ENCODE measurements around the gene RAET1E.
"Not testable (repeated sequence)": the region's sequence is repeated elsewhere in the genome, so short reads cannot be mapped to it uniquely, and the experiment has no call there.

RAET1E gene

DNA sequence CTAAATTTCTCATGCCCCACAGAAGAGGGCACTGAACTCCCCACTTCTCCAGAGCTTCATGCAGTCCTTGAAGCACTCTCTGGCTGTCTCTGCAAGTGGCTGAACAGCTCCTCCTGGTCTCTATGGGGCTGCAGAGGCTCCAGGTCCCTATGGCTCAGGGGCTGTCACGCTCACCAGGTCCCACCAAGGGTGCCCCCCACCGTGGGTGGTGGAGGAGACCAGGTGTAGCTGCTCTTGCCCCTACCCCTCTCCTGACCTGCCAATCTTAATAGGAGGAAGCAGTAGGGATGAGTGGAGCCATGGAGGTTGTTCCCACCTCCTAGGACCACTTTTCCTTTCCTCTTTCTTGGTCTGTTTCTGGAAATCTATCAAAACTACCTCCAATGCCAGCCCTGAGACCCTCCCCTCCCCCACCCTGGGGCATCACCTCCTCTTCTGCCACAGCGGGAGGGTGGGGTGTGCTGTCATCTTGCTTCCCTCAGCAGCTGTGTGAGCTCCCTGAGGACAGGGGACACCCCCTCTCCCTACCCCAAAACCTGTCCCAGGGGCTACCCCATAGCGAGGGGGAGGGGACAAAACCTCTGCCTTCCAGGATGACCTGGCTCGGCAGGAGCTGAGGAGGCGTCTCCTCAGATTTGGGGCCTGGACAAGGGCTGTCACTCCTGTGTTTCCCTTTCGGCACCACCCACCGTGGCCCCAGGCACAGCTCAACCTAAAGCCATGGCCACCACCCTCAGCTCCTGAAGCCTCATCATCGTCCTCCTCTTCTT is 12.0 kb upstream of the RAET1E start:
- DNase-seq (ENCODE audit: low read depth), result no peak

DNA sequence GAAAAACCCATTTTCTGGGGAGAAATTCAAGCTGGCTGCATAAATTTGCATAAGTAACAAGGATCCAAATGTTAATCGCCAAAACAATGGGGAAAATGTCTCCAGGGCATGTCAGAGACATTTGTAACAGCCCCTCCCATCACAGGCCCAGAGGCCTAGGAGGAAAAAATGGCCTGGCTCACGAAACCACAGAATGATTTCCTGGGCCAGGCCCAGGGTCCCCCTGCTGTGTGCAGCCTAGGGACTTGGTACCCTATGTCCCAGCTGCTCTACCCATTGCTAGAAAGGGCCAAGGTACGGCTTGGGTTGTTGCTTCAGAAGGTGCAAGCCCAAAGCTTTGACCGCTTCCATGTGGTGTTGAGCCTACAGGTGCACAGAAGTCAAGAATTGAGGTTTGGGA is 10.6 kb upstream of the RAET1E start:
- DNase-seq (ENCODE audit: low read depth), result not testable (repeated sequence)

DNA sequence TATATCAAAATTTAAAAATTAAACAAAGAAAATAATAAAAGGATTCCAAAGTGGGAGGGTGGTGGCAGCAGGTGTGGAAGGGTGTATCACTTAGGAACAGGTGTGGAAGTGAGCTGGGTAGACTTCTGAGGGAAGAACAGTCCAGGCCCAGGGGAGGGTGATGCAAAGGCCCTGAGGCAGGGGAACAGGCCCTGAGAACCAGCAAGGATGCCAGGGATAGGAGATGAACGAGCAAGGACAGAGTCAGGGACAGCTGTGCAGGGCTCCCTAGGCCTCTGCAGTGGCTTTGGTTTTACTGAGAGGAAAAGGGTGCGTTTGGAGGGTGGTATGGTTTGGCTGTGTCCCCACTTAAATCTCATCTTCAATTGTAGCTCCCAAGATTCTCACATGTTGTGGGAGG is 9.4 kb upstream of the RAET1E start:
- no peak for DNase-seq (ENCODE audit: low read depth)

DNA sequence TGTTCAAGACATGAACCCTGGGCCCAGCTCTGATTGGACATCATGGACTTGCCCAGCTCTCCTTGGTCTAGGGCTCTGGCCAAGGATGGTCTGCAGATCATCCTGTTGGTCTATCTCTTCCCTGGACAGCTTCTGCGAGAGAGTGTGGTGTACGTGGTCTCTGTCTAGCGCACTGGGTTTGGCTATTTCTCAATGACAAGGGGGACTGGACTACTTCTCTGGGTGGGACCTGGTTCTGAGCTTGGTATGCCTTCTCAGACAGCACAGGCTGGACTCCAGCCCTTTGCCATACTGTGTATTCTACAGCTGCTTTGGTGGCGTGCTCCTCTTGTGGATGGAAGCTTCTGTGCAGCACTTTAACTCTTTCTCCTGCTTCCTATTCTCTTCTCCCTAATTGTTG is 8.5 kb upstream of the RAET1E start:
- no peak for DNase-seq (ENCODE audit: low read depth)

DNA sequence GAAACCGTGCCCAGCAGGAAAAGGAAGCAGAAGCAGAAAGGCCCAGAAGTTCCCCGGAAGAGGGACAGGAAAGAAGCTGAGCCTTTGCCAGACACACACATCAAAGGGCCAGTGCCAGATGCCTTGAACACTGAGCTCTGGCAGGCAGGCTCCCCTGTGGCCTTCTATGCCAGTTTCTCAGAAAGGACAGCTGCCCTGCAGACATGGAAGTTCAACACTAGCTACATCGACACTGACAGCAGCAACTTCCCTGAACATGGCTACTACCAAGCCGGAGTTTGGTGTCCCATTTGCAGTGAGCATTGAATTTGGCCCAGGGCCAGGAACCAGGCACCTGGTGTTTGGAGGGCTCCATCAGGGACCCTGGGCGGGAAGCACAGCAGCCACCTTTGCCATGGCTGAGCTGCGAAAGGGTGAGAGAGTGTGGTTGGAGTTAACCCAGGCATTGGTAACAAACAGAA is 8.0 kb upstream of the RAET1E start:
- DNase-seq (ENCODE audit: low read depth), result no peak

DNA sequence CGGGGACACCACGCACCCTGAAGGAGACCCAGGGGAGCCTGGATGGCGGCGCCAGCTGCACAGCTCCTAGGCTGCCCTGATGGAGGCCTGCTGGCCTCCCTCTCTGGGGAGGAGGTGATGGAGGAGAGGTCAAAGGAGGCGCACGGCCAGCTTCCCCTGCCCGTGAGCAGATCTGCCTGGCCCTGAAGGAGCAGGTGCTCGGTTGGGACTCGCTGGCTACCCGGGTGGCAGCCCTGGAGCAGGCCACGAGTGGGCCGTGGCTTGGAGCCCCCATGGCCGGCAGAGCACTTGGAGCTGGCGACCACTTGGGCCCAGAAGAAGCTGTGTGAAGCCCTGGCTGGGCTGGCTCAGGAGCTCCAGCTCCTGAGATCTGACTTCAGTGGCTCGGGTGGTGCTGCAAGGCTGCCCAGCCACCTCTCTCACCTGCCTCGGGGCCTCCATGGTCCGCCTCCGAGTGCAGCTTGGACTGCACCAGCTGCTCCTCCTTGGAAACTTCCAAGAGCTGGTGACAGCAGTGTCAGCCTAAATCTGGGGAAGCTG is 7.5 kb upstream of the RAET1E start:
- no peak for DNase-seq (ENCODE audit: low read depth)

DNA sequence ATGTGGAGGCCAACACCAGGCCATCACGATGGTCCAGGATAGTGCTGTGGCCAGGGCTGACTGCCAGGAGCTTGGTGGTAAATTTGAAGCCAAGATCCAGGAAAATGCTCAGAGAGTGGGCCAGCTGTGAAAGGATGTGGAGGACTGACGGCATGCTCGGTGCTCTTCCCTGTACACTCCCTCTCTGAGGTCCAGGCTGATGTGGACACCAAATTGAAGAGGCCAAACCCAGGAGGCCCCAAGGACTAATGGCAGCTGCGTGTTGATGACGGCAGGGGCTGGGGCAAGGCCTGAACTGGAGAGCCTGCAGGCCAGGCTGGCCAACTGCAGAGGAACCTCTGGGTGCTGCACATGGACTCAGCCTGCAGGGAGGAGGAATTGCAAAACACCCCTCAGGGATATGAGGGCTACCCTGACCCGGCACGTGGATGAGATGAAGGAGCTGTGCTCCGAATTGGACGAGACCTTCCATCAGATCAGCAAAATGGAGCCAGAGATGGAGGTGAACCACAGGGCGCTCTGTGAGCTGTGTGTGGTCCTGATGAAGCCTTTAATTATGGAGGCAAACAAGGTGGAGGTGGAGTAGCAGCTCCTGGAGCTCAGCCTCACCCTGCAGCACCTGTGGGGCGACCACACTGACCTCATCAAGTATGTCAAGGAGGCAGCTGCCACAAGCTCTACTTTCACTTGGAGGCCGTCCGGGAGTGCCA is 6.9 kb upstream of the RAET1E start:
- DNase-seq (ENCODE audit: low read depth), result no peak

DNA sequence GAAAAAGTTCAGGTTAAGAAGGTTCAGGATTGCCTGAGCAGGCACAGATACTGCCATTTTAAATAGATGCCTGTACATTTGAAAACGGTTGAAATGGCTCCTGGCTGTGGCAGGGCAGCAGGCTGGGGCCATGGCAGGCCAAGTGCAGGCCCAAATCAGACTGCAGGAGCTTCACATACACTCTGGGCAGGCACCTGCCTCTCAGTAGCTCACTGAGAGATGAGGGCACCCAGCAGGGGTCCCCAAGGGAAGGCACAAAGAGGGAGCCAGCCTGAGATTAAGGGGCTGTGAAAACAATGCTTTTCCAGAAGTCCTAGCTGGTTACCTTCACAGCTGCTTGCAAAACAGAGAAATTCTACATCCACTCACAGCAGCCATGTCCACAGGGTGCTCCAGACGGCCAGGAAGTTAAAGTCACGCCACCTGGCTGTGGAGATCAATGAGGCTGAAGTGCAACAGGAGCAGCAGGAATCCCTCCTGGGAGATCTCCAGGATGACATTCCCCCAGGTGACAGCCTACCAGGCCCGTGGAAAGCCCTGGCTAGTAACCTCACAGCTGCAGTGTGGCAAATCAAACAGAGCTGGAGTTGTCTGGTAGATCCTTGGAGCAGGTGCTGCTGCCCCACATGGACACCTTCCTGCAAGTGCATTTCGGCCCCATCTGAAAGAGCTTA is 6.2 kb upstream of the RAET1E start:
- no peak for DNase-seq (ENCODE audit: low read depth)

DNA sequence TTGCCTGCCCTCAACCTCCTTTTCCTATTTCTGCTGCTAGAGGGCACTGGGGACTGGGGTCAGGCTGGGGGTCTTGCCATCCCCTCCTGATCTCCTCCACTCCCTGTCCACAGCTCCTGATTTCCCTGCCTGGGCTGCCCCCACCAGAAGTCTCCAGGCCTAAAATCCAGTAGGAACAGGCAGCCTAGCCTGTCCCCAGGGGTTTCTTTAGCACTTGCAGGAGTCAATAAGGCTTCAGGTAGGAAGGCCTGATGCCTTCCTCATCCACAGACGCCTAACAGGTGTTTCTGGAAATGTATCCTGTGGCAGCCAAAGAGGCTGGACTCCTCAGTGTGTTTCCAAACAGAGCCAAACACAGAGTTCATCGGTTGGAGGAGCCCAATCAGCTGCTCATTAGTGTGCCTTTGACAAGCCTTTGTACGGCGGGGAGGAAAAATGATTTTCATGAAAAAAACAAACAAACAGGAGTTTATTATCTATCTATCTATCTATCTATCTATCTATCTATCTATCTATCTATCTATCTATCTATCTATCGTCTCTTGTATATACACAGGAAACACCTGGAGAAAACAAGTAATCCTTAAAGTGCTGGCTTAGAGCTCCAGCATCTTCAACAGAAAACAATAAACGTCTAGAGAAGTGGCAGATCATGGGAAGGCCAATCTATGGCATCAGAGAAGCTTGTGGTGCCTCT is 3.7 kb upstream of the RAET1E start:
- DNase-seq (ENCODE audit: low read depth), result no peak

DNA sequence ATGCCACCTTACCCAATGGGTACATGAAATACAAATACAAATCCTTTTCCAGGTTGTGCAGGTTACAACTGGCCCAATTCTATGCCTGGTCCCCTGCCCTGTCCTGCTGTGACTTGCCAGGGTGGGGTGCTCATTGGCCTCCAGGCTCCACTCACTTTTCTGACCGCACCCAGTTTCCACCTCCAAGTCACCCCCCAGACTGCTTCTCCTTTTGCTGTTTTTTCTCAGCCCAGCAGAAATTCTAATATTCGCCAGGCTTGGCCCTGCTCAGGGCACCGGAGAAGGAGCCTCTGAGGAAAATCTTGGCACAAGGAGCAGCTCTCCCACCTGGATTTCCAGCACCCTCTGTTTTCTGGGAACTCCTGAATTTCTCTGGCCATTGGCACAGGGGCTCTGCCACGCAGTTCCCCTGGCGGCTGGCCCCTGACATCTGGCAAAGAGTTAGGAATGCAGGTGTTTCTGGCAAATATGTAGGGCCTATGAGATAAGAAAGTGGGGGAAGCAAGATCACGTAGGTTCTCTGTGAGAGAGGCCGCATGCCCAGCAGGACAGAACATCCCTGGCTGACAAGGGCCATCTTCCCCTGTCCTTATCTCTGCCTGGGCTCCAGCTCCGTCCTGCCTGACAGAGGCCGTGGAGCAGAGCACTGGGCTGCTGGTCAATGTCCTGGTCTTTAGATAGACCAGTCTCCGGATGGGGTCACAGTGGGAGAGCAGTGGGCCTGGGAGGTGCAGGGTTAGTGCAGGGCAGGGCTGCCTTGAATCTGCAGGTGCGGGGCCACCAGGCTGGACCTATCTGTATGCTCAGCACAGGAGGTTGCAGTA is 2.9 kb upstream of the RAET1E start:
- DNase-seq (ENCODE audit: low read depth), result no peak

DNA sequence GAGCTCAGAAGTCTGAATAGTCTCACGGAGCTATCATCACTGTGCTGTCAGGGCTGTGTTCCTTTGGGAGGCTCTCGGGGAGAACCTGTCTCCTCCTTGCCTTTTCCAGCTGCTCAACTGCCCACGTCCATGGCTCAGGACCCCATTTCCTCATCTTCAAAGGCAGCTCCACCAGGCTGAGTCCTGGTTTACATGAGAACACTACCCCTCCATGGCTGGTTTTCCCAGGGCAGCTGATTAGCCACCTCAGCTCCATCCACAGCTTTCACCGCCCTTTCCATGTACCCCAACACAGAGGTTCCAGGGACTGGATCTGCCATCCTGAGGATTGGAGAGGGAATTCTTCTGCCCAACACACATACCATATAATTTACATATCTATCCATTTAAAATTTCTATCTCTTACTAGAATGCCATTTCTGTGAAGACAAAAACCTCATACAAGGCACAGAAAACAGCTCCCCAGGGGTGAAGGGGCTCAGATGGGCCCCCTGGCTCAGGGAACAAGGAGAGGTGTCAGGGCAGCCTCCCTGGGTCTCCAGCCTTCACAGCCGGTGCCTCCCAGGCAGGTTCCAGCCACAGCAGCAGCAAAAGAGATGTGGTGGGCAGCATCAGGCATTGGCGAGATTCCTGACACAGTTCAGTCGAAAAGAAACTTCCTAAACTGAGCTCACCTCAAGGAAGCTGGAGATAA is 2.2 kb upstream of the RAET1E start:
- DNase-seq (ENCODE audit: low read depth), result no peak

DNA sequence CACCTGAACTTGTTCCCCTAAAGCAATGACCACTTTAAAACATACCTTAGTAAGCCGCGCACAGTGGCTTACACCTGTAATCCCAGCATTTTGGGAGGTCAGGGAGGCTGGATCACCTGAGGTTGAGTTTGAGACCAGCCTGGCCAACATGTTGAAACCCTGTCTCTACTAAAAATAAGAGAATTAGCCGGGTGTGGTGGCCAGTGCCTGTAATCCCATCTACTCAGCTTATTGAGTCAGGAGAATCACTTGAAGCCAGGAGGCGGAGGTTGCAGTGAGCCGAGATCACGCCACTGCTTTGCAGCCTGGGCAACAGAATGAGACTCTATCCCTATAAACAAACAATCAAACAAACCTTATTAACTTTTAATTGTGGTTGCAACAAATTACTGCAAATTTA is 1.6 kb upstream of the RAET1E start:
- DNase-seq (ENCODE audit: low read depth), result no peak

DNA sequence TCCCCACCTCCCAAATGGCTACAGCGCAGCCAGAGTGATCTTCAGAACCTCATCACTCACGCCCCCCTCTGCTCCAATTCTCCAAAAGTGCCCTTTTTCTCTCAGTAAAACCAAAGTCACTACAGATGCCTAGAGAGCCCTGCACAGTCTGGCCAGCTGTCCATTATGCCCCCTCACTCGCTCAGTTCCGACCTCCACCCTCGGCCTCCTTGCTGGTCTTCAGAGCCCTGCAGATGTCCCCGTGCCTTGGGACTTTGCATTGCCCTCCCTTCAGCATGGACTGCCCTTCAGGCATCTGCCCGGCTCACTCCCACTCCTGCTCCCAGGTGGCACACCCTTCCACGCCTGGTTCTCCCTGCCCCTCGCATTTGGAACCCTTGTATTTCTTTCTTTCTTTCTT is 1.1 kb upstream of the RAET1E start:
- DNase-seq (ENCODE audit: low read depth), result no peak

DNA sequence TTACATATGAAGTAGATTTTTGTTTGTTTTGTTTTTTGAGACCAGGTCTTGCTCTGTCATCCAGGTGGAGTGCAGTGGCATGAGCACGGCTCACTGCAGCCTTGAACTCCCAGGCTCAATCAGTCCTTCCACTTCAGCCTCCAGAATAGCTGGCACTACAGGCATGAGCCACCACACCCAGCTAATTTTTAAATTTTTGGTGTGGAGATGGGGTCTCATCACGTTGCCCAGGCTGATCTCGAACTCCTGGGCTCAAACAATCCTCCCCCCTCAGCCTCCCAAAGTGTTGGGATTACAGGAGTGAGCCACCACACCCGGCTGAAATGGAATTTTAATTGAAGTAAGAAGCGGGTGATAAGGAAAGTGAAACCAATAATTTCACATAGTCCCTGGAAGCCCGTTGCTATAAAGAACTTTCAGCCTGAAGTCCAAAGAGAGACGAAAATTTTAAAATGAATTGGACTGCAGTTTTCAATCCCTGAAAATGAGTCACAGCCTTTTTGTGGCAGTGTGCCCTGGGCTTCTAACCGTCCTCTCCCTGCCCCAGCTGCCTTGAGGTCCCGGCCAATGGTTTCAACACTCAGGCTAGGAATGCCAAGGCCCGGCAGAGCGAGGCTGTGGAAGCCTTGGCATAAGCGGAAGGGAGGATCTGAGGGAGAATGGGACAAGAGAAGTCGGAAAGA is 757 bp downstream of the RAET1E start:
- no peak for DNase-seq (ENCODE audit: low read depth)

DNA sequence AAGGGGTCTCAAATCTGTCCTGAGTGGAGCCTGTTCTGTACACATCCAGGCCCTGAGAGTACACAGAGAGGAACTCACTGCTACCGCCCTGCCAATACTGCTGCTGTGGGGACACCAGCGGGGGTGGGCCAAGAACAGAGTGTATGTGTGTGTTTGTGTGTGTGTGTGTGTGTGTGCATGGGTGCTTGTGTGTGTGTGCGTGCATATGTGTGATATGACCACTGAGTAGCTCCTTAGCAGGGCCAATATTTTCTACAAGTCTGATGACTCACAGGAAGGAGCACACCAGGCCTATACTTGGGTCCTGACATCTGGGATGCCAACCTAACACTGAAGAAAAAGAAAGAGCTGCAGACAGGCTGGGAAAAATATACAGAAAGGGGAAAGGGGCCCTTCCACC is 1.4 kb downstream of the RAET1E start:
- DNase-seq (ENCODE audit: low read depth), result no peak

DNA sequence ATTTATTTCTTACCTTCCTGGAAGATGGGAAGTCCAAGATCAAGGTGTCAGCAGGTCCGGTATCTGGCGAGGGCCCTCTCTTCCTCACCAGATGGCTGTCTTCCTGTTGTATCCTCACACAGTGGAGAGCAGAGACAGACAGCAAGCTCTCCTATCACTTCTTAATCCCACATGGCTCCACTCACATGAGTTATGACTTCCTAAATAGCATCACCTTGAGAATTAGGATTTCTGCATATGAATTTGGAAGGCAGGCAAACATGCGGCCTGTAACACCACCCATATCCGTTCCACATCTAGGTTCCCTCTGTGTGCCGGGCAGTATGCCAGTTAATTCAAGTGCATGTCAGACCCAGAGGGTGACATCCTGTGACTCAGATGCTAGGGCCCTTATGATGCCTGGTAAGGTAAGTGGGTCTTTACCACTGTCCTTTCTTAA is 2.1 kb downstream of the RAET1E start:
- DNase-seq (ENCODE audit: low read depth), result peak; percentile 12

DNA sequence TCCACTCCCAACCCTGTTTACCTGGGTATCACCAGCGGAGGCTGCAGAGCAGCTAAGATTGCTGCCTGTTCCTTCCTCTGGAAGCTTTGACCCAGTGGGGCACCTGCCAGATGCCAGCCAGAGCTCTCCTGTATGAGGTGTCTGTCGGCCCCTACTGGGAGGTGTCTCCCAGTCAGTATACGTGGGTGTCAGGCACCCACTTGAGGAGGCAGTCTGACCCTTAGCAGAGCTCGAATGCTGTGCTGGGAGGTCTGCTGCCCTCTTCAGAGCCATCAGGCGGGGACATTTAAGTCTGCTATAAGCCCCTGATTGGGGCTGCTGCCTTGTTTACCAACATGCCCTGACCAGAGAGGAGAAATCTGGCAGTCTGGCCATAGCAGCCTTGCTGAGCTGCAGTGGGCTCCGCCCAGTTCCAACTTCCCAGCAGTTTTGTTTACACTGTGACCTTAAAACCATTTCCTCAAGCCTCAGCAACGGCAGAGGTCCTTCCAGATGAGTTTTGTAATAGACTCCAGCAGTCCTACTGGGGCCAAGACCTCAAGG is 2.8 kb downstream of the RAET1E start:
- no peak for DNase-seq (ENCODE audit: low read depth)

DNA sequence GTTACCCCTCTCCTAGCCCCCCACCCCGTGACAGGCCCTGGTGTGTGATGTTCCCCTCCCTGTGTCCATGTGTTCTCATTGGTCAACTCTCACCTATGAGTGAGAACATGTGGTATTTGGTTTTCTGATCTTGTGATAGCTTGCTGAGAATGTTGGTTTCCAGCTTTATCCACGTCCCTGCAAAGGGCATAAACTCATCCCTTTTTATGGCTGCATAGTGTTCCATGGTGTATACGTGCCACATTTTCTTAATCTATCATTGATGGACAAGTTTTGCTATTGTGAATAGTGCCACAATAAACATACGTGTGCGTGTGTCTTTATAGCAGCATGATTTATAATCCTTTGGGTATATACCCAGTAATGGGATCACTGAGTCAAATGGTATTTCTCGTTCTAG is 6.0 kb downstream of the RAET1E start:
- DNase-seq (ENCODE audit: low read depth), result not testable (repeated sequence)

DNA sequence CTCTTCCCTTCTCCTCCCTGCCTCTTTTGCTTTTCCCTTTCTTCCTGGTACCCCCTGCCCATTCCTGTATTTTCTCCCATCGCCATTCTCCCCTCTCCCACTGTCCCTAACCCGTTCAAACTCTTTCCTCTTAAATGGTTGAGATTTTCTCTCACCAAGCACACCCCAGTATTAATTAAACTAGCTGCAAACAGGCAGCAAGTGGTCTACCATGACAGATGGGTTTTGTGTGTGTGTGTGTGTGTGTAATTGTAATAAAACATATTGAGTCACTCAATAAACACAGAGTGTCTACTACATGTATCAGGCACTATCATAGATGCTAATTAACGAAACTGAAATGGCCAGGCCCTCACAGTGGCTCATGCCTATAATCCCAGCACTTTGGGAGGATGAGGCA is 6.7 kb downstream of the RAET1E start:
- no peak for DNase-seq (ENCODE audit: low read depth)

DNA sequence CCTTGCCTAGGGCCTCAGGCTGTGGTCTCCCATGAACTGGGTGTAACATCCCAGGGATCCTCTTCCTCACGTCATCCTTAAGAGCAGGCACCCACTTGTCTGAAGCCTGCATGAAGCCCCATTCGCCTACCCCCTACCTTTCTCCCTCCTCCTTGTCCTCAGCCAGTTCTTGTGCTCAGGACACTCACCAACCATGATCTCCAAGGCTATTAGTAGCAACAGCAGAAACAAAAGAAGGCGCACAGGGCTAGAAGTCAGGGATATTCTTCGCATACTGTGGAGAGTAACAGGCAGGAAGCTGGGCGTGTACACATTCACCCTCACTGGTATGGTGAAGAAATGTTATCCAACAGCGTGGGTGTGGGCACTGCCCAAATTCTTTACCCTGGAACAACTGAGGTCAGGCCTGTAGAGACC is 7.3 kb downstream of the RAET1E start:
- DNase-seq (ENCODE audit: low read depth), result no peak

Measured in activated gamma-delta T cell treated with anti-CD3 and anti-CD28 coated beads, Interleukin-2, amount 50 U/mL, for 16 hours (primary cell).